ENCODE results near the gene LIN54. TPM values are rescaled to one million over a fixed set of nuclear protein-coding genes. Genes with fewer than 3 reads are reported as not detected.

LIN54 gene
- total and polyA plus RNA-seq, 2 of the 13 experiments (the other 11 are each of a cell fraction or from before 2014, with no cell fraction given): 25.2 to 32.9 TPM

DNA sequence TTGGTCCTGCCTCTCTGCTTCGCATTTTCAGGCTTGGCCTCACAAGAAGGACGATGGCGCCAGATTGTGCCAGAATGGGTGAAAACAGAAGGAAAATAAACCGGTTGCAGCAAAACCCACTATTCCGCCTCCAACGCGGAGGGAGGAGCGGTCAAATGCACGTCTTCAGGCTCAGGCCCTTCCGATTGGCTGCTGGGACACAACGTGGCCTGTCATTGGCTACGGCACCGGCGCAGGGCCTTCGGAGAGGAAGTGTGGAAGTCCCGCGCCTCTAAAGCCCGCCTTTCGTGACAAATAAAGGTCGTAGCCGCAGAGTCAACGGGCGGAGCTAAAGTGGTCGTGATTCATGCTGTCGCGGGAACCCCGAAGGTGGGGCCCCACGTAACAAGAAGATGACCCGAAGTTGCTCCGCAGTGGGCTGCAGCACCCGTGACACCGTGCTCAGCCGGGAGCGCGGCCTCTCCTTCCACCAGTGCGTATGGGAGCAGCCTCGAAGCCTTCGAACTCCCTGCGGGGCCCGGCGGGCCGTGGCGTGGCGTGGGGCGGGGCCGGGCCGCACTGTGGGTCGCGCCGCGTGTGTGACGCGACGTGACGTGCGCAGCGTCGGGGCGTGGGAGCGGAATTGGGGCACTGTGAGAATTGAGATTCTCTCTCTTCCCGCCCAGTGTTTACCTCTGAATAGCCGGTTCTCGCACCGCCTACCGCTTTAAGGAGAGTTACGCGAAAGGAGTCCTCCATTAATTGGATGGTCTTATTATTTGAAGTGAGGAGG lies 110.0 kb downstream of the LIN54 start, which contains the start of gene THAP9 (continued):
- TF ChIP-seq, protein P1, sequence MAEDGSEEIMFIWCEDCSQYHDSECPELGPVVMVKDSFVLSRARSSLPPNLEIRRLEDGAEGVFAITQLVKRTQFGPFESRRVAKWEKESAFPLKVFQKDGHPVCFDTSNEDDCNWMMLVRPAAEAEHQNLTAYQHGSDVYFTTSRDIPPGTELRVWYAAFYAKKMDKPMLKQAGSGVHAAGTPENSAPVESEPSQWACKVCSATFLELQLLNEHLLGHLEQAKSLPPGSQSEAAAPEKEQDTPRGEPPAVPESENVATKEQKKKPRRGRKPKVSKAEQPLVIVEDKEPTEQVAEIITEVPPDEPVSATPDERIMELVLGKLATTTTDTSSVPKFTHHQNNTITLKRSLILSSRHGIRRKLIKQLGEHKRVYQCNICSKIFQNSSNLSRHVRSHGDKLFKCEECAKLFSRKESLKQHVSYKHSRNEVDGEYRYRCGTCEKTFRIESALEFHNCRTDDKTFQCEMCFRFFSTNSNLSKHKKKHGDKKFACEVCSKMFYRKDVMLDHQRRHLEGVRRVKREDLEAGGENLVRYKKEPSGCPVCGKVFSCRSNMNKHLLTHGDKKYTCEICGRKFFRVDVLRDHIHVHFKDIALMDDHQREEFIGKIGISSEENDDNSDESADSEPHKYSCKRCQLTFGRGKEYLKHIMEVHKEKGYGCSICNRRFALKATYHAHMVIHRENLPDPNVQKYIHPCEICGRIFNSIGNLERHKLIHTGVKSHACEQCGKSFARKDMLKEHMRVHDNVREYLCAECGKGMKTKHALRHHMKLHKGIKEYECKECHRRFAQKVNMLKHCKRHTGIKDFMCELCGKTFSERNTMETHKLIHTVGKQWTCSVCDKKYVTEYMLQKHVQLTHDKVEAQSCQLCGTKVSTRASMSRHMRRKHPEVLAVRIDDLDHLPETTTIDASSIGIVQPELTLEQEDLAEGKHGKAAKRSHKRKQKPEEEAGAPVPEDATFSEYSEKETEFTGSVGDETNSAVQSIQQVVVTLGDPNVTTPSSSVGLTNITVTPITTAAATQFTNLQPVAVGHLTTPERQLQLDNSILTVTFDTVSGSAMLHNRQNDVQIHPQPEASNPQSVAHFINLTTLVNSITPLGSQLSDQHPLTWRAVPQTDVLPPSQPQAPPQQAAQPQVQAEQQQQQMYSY (CRISPR knock-in tag; IDR thresholded peaks at IDR 0.05): no peak
- no peak for TF ChIP-seq ZFAT (CRISPR knock-in tag; conservative IDR thresholded peaks at IDR 0.05)
- peak; percentile 59; the same call in 1 of the 2 replicates for TF ChIP-seq ZNF792 (CRISPR knock-in tag; IDR thresholded peaks at IDR 0.05)
- TF ChIP-seq, protein P2, sequence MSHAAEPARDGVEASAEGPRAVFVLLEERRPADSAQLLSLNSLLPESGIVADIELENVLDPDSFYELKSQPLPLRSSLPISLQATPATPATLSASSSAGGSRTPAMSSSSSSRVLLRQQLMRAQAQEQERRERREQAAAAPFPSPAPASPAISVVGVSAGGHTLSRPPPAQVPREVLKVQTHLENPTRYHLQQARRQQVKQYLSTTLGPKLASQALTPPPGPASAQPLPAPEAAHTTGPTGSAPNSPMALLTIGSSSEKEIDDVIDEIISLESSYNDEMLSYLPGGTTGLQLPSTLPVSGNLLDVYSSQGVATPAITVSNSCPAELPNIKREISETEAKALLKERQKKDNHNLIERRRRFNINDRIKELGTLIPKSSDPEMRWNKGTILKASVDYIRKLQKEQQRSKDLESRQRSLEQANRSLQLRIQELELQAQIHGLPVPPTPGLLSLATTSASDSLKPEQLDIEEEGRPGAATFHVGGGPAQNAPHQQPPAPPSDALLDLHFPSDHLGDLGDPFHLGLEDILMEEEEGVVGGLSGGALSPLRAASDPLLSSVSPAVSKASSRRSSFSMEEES (CRISPR knock-in tag; IDR thresholded peaks at IDR 0.05): 0 out of 2 replicates have a peak, but pooled peaks have one; percentile 40
- TF ChIP-seq, protein P3, sequence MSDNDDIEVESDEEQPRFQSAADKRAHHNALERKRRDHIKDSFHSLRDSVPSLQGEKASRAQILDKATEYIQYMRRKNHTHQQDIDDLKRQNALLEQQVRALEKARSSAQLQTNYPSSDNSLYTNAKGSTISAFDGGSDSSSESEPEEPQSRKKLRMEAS (IDR thresholded peaks at IDR 0.05): peak; percentile 86
- TF ChIP-seq, protein P4, sequence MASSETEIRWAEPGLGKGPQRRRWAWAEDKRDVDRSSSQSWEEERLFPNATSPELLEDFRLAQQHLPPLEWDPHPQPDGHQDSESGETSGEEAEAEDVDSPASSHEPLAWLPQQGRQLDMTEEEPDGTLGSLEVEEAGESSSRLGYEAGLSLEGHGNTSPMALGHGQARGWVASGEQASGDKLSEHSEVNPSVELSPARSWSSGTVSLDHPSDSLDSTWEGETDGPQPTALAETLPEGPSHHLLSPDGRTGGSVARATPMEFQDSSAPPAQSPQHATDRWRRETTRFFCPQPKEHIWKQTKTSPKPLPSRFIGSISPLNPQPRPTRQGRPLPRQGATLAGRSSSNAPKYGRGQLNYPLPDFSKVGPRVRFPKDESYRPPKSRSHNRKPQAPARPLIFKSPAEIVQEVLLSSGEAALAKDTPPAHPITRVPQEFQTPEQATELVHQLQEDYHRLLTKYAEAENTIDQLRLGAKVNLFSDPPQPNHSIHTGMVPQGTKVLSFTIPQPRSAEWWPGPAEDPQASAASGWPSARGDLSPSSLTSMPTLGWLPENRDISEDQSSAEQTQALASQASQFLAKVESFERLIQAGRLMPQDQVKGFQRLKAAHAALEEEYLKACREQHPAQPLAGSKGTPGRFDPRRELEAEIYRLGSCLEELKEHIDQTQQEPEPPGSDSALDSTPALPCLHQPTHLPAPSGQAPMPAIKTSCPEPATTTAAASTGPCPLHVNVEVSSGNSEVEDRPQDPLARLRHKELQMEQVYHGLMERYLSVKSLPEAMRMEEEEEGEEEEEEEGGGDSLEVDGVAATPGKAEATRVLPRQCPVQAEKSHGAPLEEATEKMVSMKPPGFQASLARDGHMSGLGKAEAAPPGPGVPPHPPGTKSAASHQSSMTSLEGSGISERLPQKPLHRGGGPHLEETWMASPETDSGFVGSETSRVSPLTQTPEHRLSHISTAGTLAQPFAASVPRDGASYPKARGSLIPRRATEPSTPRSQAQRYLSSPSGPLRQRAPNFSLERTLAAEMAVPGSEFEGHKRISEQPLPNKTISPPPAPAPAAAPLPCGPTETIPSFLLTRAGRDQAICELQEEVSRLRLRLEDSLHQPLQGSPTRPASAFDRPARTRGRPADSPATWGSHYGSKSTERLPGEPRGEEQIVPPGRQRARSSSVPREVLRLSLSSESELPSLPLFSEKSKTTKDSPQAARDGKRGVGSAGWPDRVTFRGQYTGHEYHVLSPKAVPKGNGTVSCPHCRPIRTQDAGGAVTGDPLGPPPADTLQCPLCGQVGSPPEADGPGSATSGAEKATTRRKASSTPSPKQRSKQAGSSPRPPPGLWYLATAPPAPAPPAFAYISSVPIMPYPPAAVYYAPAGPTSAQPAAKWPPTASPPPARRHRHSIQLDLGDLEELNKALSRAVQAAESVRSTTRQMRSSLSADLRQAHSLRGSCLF (CRISPR knock-in tag; IDR thresholded peaks at IDR 0.05; ENCODE audit: borderline replicate concordance): no peak
- no peak for TF ChIP-seq JUN (CRISPR knock-in tag; IDR thresholded peaks at IDR 0.05)
- TF ChIP-seq CENPX (CRISPR knock-in tag; IDR thresholded peaks at IDR 0.05): no peak
- TF ChIP-seq, protein P5, sequence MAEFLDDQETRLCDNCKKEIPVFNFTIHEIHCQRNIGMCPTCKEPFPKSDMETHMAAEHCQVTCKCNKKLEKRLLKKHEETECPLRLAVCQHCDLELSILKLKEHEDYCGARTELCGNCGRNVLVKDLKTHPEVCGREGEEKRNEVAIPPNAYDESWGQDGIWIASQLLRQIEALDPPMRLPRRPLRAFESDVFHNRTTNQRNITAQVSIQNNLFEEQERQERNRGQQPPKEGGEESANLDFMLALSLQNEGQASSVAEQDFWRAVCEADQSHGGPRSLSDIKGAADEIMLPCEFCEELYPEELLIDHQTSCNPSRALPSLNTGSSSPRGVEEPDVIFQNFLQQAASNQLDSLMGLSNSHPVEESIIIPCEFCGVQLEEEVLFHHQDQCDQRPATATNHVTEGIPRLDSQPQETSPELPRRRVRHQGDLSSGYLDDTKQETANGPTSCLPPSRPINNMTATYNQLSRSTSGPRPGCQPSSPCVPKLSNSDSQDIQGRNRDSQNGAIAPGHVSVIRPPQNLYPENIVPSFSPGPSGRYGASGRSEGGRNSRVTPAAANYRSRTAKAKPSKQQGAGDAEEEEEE (CRISPR knock-in tag; IDR thresholded peaks at IDR 0.05; ENCODE audit: borderline replicate concordance): 0 out of 2 replicates have a peak, but pooled peaks have one; percentile 63
- TF ChIP-seq, protein P6, sequence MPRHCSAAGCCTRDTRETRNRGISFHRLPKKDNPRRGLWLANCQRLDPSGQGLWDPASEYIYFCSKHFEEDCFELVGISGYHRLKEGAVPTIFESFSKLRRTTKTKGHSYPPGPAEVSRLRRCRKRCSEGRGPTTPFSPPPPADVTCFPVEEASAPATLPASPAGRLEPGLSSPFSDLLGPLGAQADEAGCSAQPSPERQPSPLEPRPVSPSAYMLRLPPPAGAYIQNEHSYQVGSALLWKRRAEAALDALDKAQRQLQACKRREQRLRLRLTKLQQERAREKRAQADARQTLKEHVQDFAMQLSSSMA (CRISPR knock-in tag; IDR thresholded peaks at IDR 0.05): peak; percentile 94; the same call in 1 of the 2 replicates
- TF ChIP-seq, protein P7, sequence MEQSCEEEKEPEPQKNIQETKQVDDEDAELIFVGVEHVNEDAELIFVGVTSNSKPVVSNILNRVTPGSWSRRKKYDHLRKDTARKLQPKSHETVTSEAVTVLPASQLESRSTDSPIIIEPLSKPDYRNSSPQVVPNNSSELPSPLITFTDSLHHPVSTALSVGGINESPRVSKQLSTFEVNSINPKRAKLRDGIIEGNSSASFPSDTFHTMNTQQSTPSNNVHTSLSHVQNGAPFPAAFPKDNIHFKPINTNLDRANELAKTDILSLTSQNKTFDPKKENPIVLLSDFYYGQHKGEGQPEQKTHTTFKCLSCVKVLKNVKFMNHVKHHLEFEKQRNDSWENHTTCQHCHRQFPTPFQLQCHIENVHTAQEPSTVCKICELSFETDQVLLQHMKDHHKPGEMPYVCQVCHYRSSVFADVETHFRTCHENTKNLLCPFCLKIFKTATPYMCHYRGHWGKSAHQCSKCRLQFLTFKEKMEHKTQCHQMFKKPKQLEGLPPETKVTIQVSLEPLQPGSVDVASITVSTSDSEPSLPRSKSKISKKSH (CRISPR knock-in tag; IDR thresholded peaks at IDR 0.05; ENCODE audit: borderline replicate concordance): peak; percentile 54; the same call in 1 of the 2 replicates
- peak; percentile 18; the same call in 1 of the 2 replicates for TF ChIP-seq ZNF629 (CRISPR knock-in tag; conservative IDR thresholded peaks at IDR 0.05)
- no peak for TF ChIP-seq RFX1 (IDR thresholded peaks at IDR 0.05)
